ENCODE data around the gene NOVA2. TPM values are rescaled to one million over a fixed set of nuclear protein-coding genes. Genes with fewer than 3 reads are reported as not detected.

Gene NOVA2
- total RNA-seq, 1 experiment from 2014 or later = 2.5 TPM

GRCh38 chr19:46014534-46014933, 40.9 kb upstream of the NOVA2 start:
- Histone ChIP-seq H3K9ac (ENCODE audit: low read length) (no peak overlapping the region), H3K79me2 (ENCODE audit: insufficient read depth, low read length) (no peaks in the 10 kb centered on the region), H3K9me2 (ENCODE audit: insufficient read depth) (no peaks in the 10 kb centered on the region), H2AFZ (ENCODE audit: low read depth, low read length, poor library complexity, severe bottlenecking) (no peak overlapping the region), H3K36me3 (ENCODE audit: control insufficient read depth in 1 of 2, insufficient read depth in 2 of 2, low read length in 2 of 2) (no peaks in the 10 kb centered on the region; a peak in 1 of 4 replicates), H3K27ac (ENCODE audit: low read depth, low read length) (no peak overlapping the region), H3K4me2 (ENCODE audit: low read length) (no peak overlapping the region), H3K27me3 (ENCODE audit: insufficient read depth, low read length) (no peaks in the 10 kb centered on the region), H4K20me1 (ENCODE audit: insufficient read depth) (no peaks in the 10 kb centered on the region), H3K9me3 (ENCODE audit: control insufficient read depth in 1 of 2, insufficient read depth in 1 of 2, low read depth in 1 of 2, low read length in 2 of 2) (no peaks in the 10 kb centered on the region), H3K4me3 (replicated peaks in 1 of 2; ENCODE audit: low read depth in 1 of 2, low read length in 2 of 2) (no peak overlapping the region), H3K4me1 (ENCODE audit: control insufficient read depth in 1 of 2, insufficient read depth in 2 of 2, low read length in 2 of 2) (peaks cover 3 to 6% of the 10 kb centered on the region in 2 experiments; a peak in 3 of 4 replicates)
- POLR2A ChIA-PET = no interaction called here
- RAD21 ChIA-PET (ENCODE audit: low non-redundant PET in 1 of 2, low total read pairs in 2 of 2, uncharacterized antibody in 2 of 2, unreplicated experiment in 2 of 2) = no interaction called here
- no peak for ATAC-seq
- no TSS peak for BruUV-seq (replicated peaks)
- intact Hi-C loops (cut with micrococcal nuclease) = no loop called here
- no peak for DNase-seq (ENCODE audit: low read depth, low spot score)
- CTCF ChIA-PET = no interaction called here
- TF ChIP-seq MAX (IDR thresholded peaks at IDR 0.05) (no peak), ELF1 (IDR thresholded peaks at IDR 0.05; ENCODE audit: borderline replicate concordance, low read depth) (no peak), ZBTB33 (IDR thresholded peaks at IDR 0.05; ENCODE audit: extremely low read depth, insufficient replicate concordance, low read length) (no peak), POLR2A (IDR thresholded peaks at IDR 0.05; ENCODE audit: borderline replicate concordance, extremely low read depth, insufficient read depth, insufficient read length) (no peak), SIN3A (IDR thresholded peaks at IDR 0.05; ENCODE audit: low read depth) (no peak), POLR2AphosphoS5 (IDR thresholded peaks at IDR 0.05; ENCODE audit: low read depth, low read length) (no peak), ZFX (IDR thresholded peaks at IDR 0.05) (no peak), ATF3 (IDR thresholded peaks at IDR 0.05) (no peak), YY1 (IDR thresholded peaks at IDR 0.05; ENCODE audit: extremely low read depth, insufficient replicate concordance, low read depth, low read length) (no peak), TCF7L2 (IDR thresholded peaks at IDR 0.05; ENCODE audit: borderline replicate concordance, extremely low read depth, insufficient read depth, insufficient read length) (no peak)
